Mesenchymal stem cell (in vitro differentiated cells and primary cell): ENCODE measurements around the gene TYROBP.

Source experiments
- DNase-seq: peaks from one replicate; pipeline ENCODE4 v3.0.0-alpha.2; 2013
- H2AFZ ChIP-seq: one replicate; pipeline ENCODE4 v1.6.1; 2013; ENCODE audit warnings: low read depth, mild to moderate bottlenecking, control low read depth, inconsistent platforms, low read length, moderate library complexity
- H2AK5ac ChIP-seq: 2 replicates; pipeline ENCODE4 v1.6.1; 2013; ENCODE audit warnings: low read length, moderate library complexity, mild to moderate bottlenecking, inconsistent platforms; ENCODE audit not compliant: severe bottlenecking
- H2BK120ac ChIP-seq: one replicate; pipeline ENCODE4 v1.6.1; 2013; ENCODE audit warnings: low read depth, mild to moderate bottlenecking, inconsistent platforms, low read length, moderate library complexity
- H2BK12ac ChIP-seq, 2 experiments: one replicate each; pipeline ENCODE4 v1.6.1; 2013; ENCODE audit warnings: inconsistent platforms in 2 of 2, low read length in 2 of 2, mild to moderate bottlenecking in 2 of 2, moderate library complexity in 2 of 2, control low read depth in 1 of 2
- H2BK15ac ChIP-seq: one replicate; pipeline ENCODE4 v1.6.1; 2013; ENCODE audit warnings: mild to moderate bottlenecking, low read depth, inconsistent platforms; ENCODE audit not compliant: poor library complexity, severe bottlenecking
- H2BK5ac ChIP-seq: 2 replicates; pipeline ENCODE4 v1.6.1; 2013; ENCODE audit warnings: low read depth, mild to moderate bottlenecking, low read length, control low read depth, inconsistent platforms; ENCODE audit not compliant: poor library complexity, severe bottlenecking
- H3K14ac ChIP-seq, 2 experiments: one replicate each; pipeline ENCODE4 v1.6.1; 2013; ENCODE audit warnings: inconsistent platforms in 2 of 2, low read length in 2 of 2, control low read depth in 1 of 2, mild to moderate bottlenecking in 1 of 2, moderate library complexity in 1 of 2
- H3K18ac ChIP-seq, 2 experiments: one replicate each; pipeline ENCODE4 v1.6.1; 2013; ENCODE audit warnings: inconsistent platforms in 2 of 2, low read length in 2 of 2, control low read depth in 1 of 2, low read depth in 1 of 2, mild to moderate bottlenecking in 1 of 2
- H3K23ac ChIP-seq, 2 experiments: one replicate each; pipeline ENCODE4 v1.6.1; 2013; ENCODE audit warnings: inconsistent platforms in 2 of 2, low read length in 2 of 2, mild to moderate bottlenecking in 2 of 2, moderate library complexity in 2 of 2, control low read depth in 1 of 2
- H3K27ac ChIP-seq: 2 replicates; pipeline ENCODE4 v1.5.1; 2013; ENCODE audit warnings: mild to moderate bottlenecking, moderate library complexity, low read length, control low read depth, inconsistent platforms; ENCODE audit not compliant: poor library complexity, severe bottlenecking
- H3K27me3 ChIP-seq, 2 experiments: 2 replicates each; pipeline versions ENCODE4 v1.6.1 to v1.7.0; 2013; ENCODE audit warnings: low read length in 2 of 2, mild to moderate bottlenecking in 2 of 2, moderate library complexity in 2 of 2, control low read depth in 1 of 2, inconsistent platforms in 1 of 2; ENCODE audit not compliant: control insufficient read depth in 1 of 2, insufficient read depth in 1 of 2
- H3K36me3 ChIP-seq, 2 experiments: 2 replicates each; pipeline versions ENCODE4 v1.6.1 to v1.7.0; 2013; ENCODE audit warnings: low read length in 2 of 2, control low read depth in 1 of 2, inconsistent platforms in 1 of 2, low read depth in 1 of 2, mild to moderate bottlenecking in 1 of 2; ENCODE audit not compliant: insufficient read depth in 2 of 2, control insufficient read depth in 1 of 2
- H3K4ac ChIP-seq, 2 experiments: one replicate each; pipeline ENCODE4 v1.6.1; 2013; ENCODE audit warnings: inconsistent platforms in 2 of 2, low read length in 2 of 2, mild to moderate bottlenecking in 2 of 2, moderate library complexity in 2 of 2, control low read depth in 1 of 2, low read depth in 1 of 2
- H3K4me1 ChIP-seq: 2 replicates; pipeline ENCODE4 v1.6.1; 2013; ENCODE audit warnings: low read depth, low read length, control low read depth; ENCODE audit not compliant: control insufficient read depth, insufficient read depth
- H3K4me2 ChIP-seq: 2 replicates; pipeline ENCODE4 v1.6.1; 2013; ENCODE audit warnings: low read length, mild to moderate bottlenecking, inconsistent platforms; ENCODE audit not compliant: poor library complexity, severe bottlenecking
- H3K4me3 ChIP-seq, 2 experiments: 2 replicates each; pipeline versions ENCODE4 v1.5.1 to v1.7.0; 2013; ENCODE audit warnings: low read length in 2 of 2, mild to moderate bottlenecking in 2 of 2, control low read depth in 1 of 2, low read depth in 1 of 2; ENCODE audit not compliant: insufficient read depth in 1 of 2
- H3K79me1 ChIP-seq: replicated peaks from 2 replicates; pipeline ENCODE4 v1.6.1; 2013; ENCODE audit warnings: mild to moderate bottlenecking, control low read depth, low read length, inconsistent platforms; ENCODE audit not compliant: poor library complexity, severe bottlenecking
- H3K9ac ChIP-seq: 2 replicates; pipeline ENCODE4 v1.7.0; 2013; ENCODE audit warnings: mild to moderate bottlenecking, low read length, moderate library complexity
- H3K9me3 ChIP-seq: 2 replicates; pipeline ENCODE4 v1.7.0; 2013; ENCODE audit warnings: mild to moderate bottlenecking, low read length; ENCODE audit not compliant: control insufficient read depth
- H4K8ac ChIP-seq: one replicate; pipeline ENCODE4 v1.6.1; 2013; ENCODE audit warnings: inconsistent platforms, mild to moderate bottlenecking, low read length, moderate library complexity
- H4K91ac ChIP-seq: one replicate; pipeline ENCODE4 v1.6.1; 2013; ENCODE audit warnings: mild to moderate bottlenecking, low read length, inconsistent platforms
- WGBS: methylation state at CpG from one replicate; pipeline ENCODE4 v1.1.7; 2013; ENCODE audit warnings: mixed read lengths; 5-methylcytosine and 5-hydroxymethylcytosine counted together

The TYROBP gene

DNA sequence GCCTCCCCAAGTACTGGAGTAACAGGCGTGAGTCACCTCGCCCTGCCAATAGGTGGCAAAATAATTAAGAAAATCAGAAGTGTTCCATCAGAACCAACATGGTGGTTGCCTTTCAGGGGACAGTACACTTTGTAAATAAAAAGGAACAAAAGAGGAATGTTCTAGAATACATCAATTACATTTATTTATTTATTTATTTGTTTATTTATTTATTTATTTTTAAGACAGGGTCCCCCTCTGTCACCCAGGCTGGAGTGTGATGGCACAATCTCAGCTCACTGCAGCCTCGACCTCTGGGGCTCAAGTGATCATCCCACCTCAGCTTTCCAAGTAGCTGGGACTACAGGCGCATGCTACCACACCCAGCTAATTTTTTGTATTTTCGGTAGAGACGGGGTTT lies 12.9 kb upstream of the TYROBP start:
- H3K4me3 ChIP-seq, result no peak overlapping the region
- H3K18ac ChIP-seq, result no peak overlapping the region
- 91% methylated on average over 6 of the region's 6 CpGs for WGBS
- no peak overlapping the region for H2BK15ac ChIP-seq
- H3K23ac ChIP-seq, result no peak overlapping the region
- no peak overlapping the region for H3K9ac ChIP-seq
- no peak overlapping the region for H2AFZ ChIP-seq
- H3K27me3 ChIP-seq, result peaks cover 8 to 18% of the 10 kb centered on the region in 2 experiments
- H3K14ac ChIP-seq, result no peak overlapping the region
- no peak overlapping the region for H2BK120ac ChIP-seq
- H2AK5ac ChIP-seq, result no peak overlapping the region
- peaks cover 8% of the 10 kb centered on the region for H3K9me3 ChIP-seq
- H3K4me1 ChIP-seq, result no peaks in the 10 kb centered on the region
- no peak overlapping the region for H3K4me2 ChIP-seq
- no peak overlapping the region for H3K4ac ChIP-seq
- H3K36me3 ChIP-seq, result no peaks in the 10 kb centered on the region
- no peak overlapping the region for H3K27ac ChIP-seq
- no peak overlapping the region for H2BK5ac ChIP-seq
- H4K8ac ChIP-seq, result no peak overlapping the region
- no peak overlapping the region for H4K91ac ChIP-seq
- no peak overlapping the region for H2BK12ac ChIP-seq
- H3K79me1 ChIP-seq, result no peaks in the 10 kb centered on the region
- DNase-seq, result no peak

DNA sequence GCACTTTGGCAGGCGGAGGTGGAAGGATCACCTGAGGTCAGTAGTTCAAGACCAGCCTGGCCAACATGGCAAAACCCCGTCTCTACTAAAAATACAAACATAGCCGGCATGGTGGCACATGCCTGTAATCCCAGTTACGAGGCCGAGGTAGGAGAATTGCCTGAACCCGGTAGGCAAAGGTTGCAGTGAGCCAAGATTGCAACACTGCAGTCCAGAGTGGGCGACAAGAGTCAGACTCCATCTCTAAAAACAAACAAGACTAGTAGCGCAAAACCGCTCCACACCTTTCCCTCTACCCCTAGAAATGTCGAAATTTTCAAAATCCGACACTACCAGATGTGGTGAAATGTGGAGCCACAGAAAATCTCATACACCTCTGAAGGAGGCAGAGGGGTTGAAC lies 11.2 kb upstream of the TYROBP start:
- WGBS, result 90% methylated on average over 10 of the region's 11 CpGs
- H2BK15ac ChIP-seq, result no peak overlapping the region
- no peak overlapping the region for H3K14ac ChIP-seq
- no peak overlapping the region for H3K4ac ChIP-seq
- no peaks in the 10 kb centered on the region for H3K4me1 ChIP-seq
- H3K79me1 ChIP-seq, result no peaks in the 10 kb centered on the region
- no peak overlapping the region for H2AFZ ChIP-seq
- no peak overlapping the region for H4K91ac ChIP-seq
- H2AK5ac ChIP-seq, result no peak overlapping the region
- no peak overlapping the region for H4K8ac ChIP-seq
- H2BK12ac ChIP-seq, result no peak overlapping the region
- no peaks in the 10 kb centered on the region for H3K36me3 ChIP-seq
- H3K23ac ChIP-seq, result no peak overlapping the region
- no peak overlapping the region for H3K18ac ChIP-seq
- no peak overlapping the region for H2BK120ac ChIP-seq
- no peak overlapping the region for H3K27ac ChIP-seq
- no peak overlapping the region for H3K4me2 ChIP-seq
- H3K27me3 ChIP-seq, result peaks cover 4 to 7% of the 10 kb centered on the region in 2 experiments
- no peak for DNase-seq
- H3K9ac ChIP-seq, result no peak overlapping the region
- no peak overlapping the region for H2BK5ac ChIP-seq
- H3K9me3 ChIP-seq, result no peaks in the 10 kb centered on the region
- H3K4me3 ChIP-seq, result no peak overlapping the region

DNA sequence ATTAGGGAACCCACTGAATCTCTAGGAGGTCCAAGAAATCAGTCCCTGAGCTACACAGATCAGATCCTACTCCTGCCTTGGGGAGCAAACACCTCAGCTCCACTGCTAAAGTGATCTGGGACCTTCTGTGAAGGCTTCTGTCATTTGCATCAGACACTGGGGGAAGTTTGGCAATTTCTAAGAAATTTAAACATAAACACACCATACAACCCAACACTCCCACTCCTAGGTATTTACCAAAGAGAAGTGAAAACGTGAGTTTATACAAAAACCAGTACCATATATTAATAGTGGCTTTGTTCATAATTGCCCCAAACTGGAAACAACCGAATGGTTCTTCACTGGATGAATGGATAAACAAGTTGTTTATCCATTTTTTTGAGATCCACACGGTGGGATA lies 7.3 kb upstream of the TYROBP start:
- no peak overlapping the region for H4K91ac ChIP-seq
- H3K79me1 ChIP-seq, result no peaks in the 10 kb centered on the region
- no peak overlapping the region for H3K27ac ChIP-seq
- no peaks in the 10 kb centered on the region for H3K36me3 ChIP-seq
- DNase-seq, result no peak
- no peak overlapping the region for H3K4me2 ChIP-seq
- WGBS, result no CpG with 5 or more reads among the region's 3 CpGs
- no peak overlapping the region for H3K4ac ChIP-seq
- H2BK5ac ChIP-seq, result no peak overlapping the region
- H2BK12ac ChIP-seq, result no peak overlapping the region
- no peak overlapping the region for H2AK5ac ChIP-seq
- no peak overlapping the region for H3K4me3 ChIP-seq
- H3K23ac ChIP-seq, result no peak overlapping the region
- no peaks in the 10 kb centered on the region for H3K9me3 ChIP-seq
- no peak overlapping the region for H2AFZ ChIP-seq
- H3K18ac ChIP-seq, result no peak overlapping the region
- H2BK120ac ChIP-seq, result no peak overlapping the region
- no peak overlapping the region for H2BK15ac ChIP-seq
- peaks cover 3 to 4% of the 10 kb centered on the region in 2 experiments for H3K27me3 ChIP-seq
- no peak overlapping the region for H3K14ac ChIP-seq
- peaks cover 3% of the 10 kb centered on the region for H3K4me1 ChIP-seq
- H4K8ac ChIP-seq, result no peak overlapping the region
- H3K9ac ChIP-seq, result no peak overlapping the region

DNA sequence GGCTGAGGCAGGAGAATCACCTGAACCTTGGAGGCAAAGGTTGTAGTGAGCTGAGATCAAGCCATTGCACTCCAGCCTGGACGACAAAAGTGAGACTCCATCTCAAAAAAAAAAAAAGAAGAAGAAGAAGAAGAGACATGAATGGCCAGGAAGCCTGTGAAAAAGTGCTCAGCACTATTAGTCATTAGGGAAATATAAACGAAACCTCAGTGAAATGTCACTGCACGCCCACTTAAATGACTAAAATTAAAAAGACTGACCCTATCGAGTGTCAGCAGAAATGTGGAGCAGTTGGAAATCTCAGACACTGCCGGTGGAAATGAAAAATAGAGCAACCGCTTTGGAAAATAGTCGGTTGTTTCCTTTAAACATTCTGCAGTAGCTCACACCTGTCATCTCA lies 5.5 kb upstream of the TYROBP start:
- no peak overlapping the region for H3K23ac ChIP-seq
- H2BK12ac ChIP-seq, result no peak overlapping the region
- H2AFZ ChIP-seq, result no peak overlapping the region
- H3K9ac ChIP-seq, result no peak overlapping the region
- H3K18ac ChIP-seq, result no peak overlapping the region
- no peak overlapping the region for H4K91ac ChIP-seq
- H3K4ac ChIP-seq, result no peak overlapping the region
- 55% methylated on average over 6 of the region's 7 CpGs for WGBS
- H3K4me1 ChIP-seq, result peaks cover 3% of the 10 kb centered on the region
- no peak overlapping the region for H3K4me2 ChIP-seq
- H3K27me3 ChIP-seq, result peaks cover 0 to 3% of the 10 kb centered on the region in 2 experiments
- peak; percentile 27 for DNase-seq
- H3K79me1 ChIP-seq, result no peaks in the 10 kb centered on the region
- H3K27ac ChIP-seq, result no peak overlapping the region
- no peak overlapping the region for H2BK120ac ChIP-seq
- H2AK5ac ChIP-seq, result no peak overlapping the region
- H3K14ac ChIP-seq, result no peak overlapping the region
- H4K8ac ChIP-seq, result no peak overlapping the region
- H3K36me3 ChIP-seq, result no peaks in the 10 kb centered on the region
- no peak overlapping the region for H3K4me3 ChIP-seq
- no peaks in the 10 kb centered on the region for H3K9me3 ChIP-seq
- H2BK5ac ChIP-seq, result no peak overlapping the region
- no peak overlapping the region for H2BK15ac ChIP-seq
